OCI-LY7 (cell line): ENCODE measurements around the gene MADD.

Experiments
- EZH2phosphoT487 ChIP-seq: fragments of 200-600 bp; sonication (generic); IDR thresholded peaks from 2 replicates; pipeline ENCODE4 v1.6.1; 2018; ENCODE audit warnings: low read depth, borderline replicate concordance, mild to moderate bottlenecking, mixed run types, antibody characterized with exemption, low read length, moderate library complexity, mixed read lengths
- TF ChIP-seq, protein P1 (sequence below): fragments of 200-600 bp; sonication (generic); conservative IDR thresholded peaks from 2 replicates; pipeline ENCODE4 v1.5.1; 2014; ENCODE audit warnings: mild to moderate bottlenecking, antibody characterized with exemption, low read length, moderate library complexity, mixed read lengths

DNA sequence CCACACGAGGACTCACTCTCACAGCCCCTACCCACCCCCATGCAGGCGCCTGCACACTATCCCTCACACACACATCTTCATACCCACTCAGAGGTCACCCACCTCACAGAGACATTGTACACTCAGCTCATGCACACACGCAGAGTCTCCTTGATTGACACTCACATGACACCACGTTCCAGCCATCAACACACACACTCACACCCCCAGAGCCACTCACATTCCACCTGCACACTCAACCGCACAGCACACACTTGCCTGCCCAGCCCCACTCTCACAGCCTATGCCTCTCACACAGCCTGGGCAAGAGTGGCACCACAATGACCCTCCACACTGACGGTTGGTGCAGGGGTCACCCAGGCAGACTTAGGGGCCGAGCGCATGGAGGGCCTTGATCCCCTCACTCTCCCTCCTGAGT lies 106.2 kb downstream of the MADD start:
- TF ChIP-seq, protein P1, sequence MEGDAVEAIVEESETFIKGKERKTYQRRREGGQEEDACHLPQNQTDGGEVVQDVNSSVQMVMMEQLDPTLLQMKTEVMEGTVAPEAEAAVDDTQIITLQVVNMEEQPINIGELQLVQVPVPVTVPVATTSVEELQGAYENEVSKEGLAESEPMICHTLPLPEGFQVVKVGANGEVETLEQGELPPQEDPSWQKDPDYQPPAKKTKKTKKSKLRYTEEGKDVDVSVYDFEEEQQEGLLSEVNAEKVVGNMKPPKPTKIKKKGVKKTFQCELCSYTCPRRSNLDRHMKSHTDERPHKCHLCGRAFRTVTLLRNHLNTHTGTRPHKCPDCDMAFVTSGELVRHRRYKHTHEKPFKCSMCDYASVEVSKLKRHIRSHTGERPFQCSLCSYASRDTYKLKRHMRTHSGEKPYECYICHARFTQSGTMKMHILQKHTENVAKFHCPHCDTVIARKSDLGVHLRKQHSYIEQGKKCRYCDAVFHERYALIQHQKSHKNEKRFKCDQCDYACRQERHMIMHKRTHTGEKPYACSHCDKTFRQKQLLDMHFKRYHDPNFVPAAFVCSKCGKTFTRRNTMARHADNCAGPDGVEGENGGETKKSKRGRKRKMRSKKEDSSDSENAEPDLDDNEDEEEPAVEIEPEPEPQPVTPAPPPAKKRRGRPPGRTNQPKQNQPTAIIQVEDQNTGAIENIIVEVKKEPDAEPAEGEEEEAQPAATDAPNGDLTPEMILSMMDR = no peak
- no peak for TF ChIP-seq EZH2phosphoT487
